ENCODE data around the gene BAZ2B. TPM values are rescaled to one million over a fixed set of nuclear protein-coding genes. Genes with fewer than 3 reads are reported as not detected.

The BAZ2B gene
- total RNA-seq, 1 experiment from 2014 or later: 19.9 TPM

GRCh38 chr2:159475793-159476192, 140.6 kb downstream of the BAZ2B start:
- ChIA-PET POLR2A (no interaction called here), CTCF (no interaction called here), RAD21 (ENCODE audit: low non-redundant PET in 1 of 2, low total read pairs in 2 of 2, uncharacterized antibody in 2 of 2, unreplicated experiment in 2 of 2) (no interaction called here)
- Histone ChIP-seq H3K9me2 (ENCODE audit: insufficient read depth) (0 out of 2 replicates have a peak, but pooled peaks cover 4% of the 10 kb centered on the region), H3K9me3 (ENCODE audit: control insufficient read depth in 1 of 2, insufficient read depth in 1 of 2, low read depth in 1 of 2, low read length in 2 of 2) (no peaks in the 10 kb centered on the region), H3K4me1 (ENCODE audit: control insufficient read depth in 1 of 2, insufficient read depth in 2 of 2, low read length in 2 of 2) (no peaks in the 10 kb centered on the region), H3K27ac (ENCODE audit: low read depth, low read length) (no peak overlapping the region), H4K20me1 (ENCODE audit: insufficient read depth) (no peaks in the 10 kb centered on the region), H3K79me2 (ENCODE audit: insufficient read depth, low read length) (no peaks in the 10 kb centered on the region), H3K36me3 (ENCODE audit: control insufficient read depth in 1 of 2, insufficient read depth in 2 of 2, low read length in 2 of 2) (no peaks in the 10 kb centered on the region), H3K4me3 (replicated peaks in 1 of 2; ENCODE audit: low read depth in 1 of 2, low read length in 2 of 2) (no peak overlapping the region), H3K27me3 (ENCODE audit: insufficient read depth, low read length) (no peaks in the 10 kb centered on the region), H3K4me2 (ENCODE audit: low read length) (no peak overlapping the region), H3K9ac (ENCODE audit: low read length) (no peak overlapping the region), H2AFZ (ENCODE audit: low read depth, low read length, poor library complexity, severe bottlenecking) (no peak overlapping the region)
- TF ChIP-seq POLR2A (IDR thresholded peaks at IDR 0.05; ENCODE audit: borderline replicate concordance, extremely low read depth, insufficient read depth, insufficient read length) (no peak), CEBPB (IDR thresholded peaks at IDR 0.05; ENCODE audit: low read depth) (no peak), SRF (IDR thresholded peaks at IDR 0.05; ENCODE audit: low read depth) (no peak), RAD21 (IDR thresholded peaks at IDR 0.05; ENCODE audit: low read depth) (no peak), CTCF (IDR thresholded peaks at IDR 0.05 in 2 of 3, conservative IDR thresholded peaks at IDR 0.05 in 1 of 3; ENCODE audit: borderline replicate concordance in 1 of 3, insufficient read depth in 1 of 3, low read depth in 2 of 3, low read length in 2 of 3) (no peak), EZH2phosphoT487 (IDR thresholded peaks at IDR 0.05; ENCODE audit: borderline replicate concordance) (no peak), TCF7L2 (IDR thresholded peaks at IDR 0.05; ENCODE audit: borderline replicate concordance, extremely low read depth, insufficient read depth, insufficient read length) (no peak), YY1 (IDR thresholded peaks at IDR 0.05; ENCODE audit: extremely low read depth, insufficient replicate concordance, low read depth, low read length) (no peak), ATF3 (IDR thresholded peaks at IDR 0.05) (no peak), SP1 (IDR thresholded peaks at IDR 0.05; ENCODE audit: low read depth) (no peak), ELF1 (IDR thresholded peaks at IDR 0.05; ENCODE audit: borderline replicate concordance, low read depth) (no peak), CBX3 (IDR thresholded peaks at IDR 0.05; ENCODE audit: low read depth) (no peak), REST (IDR thresholded peaks at IDR 0.05; ENCODE audit: low read depth) (no peak), ZBTB33 (IDR thresholded peaks at IDR 0.05; ENCODE audit: extremely low read depth, insufficient replicate concordance, low read length) (no peak), ZFX (IDR thresholded peaks at IDR 0.05) (no peak), EZH2 (IDR thresholded peaks at IDR 0.05) (no peak), JUND (IDR thresholded peaks at IDR 0.05) (no peak), FOSL1 (IDR thresholded peaks at IDR 0.05; ENCODE audit: low read depth) (no peak), EGR1 (IDR thresholded peaks at IDR 0.05; ENCODE audit: low read depth) (no peak), POLR2AphosphoS5 (IDR thresholded peaks at IDR 0.05; ENCODE audit: low read depth, low read length) (no peak)
- no TSS peak for BruUV-seq (replicated peaks)
- DNase-seq (ENCODE audit: low read depth, low spot score) (no peak), ATAC-seq (no peak)
- intact Hi-C loops (cut with micrococcal nuclease): no loop called here
